IPS-NIHi11 (cell line): ENCODE results near the gene CEP85L.

Source experiments
- DNase-seq: peaks from one replicate; pipeline ENCODE4 v3.0.0; 2012; ENCODE audit warnings: mixed read lengths, low spot score

The CEP85L gene

DNA sequence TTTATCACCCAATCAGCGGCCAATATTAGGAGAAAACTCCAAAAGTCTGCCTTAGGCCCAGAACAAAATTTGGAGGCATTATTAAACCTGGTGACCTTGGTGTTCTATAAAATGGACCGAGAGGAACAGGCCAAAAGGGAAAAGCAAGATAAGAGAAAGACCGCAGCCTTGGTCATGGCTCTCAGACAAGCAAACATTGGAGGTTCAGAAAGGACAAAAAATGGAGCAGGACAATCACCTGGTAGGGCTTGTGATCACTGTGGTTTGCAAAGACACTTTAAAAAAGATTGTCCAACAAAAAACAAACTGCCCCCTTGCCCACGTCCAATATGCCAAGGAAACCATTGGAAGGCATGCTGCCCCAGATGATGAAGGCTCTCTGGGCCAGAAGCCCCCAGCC, 31.2 kb downstream of the CEP85L start:
- no peak for DNase-seq

DNA sequence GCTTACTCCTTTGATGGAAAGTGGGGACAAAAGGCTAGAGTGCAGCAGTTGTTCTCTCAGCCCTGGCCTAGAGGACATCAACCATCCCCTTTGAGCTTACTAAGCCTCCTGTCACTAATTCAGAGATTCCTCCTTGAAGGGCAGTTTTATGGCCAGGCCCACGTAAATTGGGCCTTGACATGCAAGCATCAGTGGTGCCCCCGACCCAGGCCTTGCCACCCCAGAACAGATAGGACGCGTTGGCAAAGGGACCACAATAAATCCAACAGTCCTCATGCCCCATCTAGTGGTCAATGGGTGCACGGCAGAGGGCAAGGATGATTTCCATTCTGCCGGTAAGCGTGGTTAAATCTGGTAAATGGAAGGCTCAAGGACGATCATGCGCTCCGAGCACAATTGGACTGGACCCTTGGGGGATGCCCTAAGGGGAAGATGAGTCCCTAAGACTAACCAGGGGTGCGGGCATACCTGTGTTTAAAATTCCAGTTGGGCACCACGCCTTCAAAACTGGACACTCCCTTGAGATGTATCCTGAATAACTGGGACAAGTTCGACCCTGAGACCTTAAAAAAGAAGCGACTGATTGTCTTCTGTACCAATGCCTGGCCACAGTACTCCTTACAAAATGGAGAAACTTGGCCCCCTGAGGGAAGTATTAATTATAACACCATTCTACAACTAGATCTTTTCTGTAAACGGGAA, 32.6 kb downstream of the CEP85L start:
- peak; percentile 68 for DNase-seq

DNA sequence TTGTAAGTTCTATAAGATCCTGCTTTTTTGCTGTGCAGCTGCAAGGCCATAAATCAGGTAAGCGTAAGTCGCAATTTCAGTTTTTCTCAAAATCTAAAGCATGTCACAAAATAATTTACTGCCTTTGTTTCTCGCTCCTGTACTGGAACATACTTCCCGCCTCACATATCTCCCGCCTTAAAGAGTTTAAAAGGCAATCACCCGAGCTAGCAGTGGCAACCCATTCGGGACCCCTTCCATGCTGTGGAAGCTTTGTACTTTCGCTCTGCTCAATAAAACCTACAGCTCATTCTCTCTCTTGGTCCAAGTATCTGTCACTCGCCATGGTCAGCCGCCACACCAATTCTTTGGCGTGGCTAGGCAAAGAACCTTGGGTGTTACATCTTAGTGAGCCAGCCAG, 34.0 kb downstream of the CEP85L start:
- DNase-seq = no peak

DNA sequence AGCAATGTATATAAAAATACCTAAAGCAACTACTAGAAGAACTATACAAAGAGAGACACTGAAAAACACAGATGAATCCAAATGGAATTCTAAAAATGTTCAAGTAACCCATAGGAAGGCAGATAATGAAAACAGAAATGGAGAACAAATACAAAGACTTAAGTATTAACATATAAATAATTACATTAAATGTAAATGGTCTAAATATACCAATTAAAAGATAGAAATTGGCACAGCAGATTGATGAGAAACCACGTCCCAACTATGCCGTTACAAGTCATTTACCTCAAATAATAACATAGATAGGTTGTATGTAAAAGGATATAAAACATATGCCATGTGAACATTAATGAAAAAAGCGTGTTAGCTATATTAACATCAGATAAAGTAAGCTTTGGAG, 40.1 kb downstream of the CEP85L start:
- DNase-seq = no peak

DNA sequence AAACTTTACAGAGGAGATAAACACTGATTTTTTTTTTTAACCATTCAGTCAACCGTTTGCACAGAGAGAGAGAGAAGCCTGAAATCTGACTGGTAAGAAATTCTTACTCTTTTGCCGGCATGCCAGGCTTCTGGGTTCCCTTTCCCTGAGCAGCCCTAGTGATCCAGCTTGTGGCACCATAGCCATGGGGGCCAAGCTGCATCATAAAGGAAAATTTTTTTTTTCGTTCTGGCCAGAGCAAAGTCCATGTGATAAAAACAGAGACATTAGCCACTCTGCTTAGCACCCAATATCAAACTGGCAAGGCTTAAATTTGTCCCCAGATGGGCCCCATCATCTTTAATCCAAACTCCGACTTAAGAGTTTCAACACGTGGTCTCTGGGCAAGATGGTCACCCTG, 44.5 kb downstream of the CEP85L start:
- DNase-seq = no peak

DNA sequence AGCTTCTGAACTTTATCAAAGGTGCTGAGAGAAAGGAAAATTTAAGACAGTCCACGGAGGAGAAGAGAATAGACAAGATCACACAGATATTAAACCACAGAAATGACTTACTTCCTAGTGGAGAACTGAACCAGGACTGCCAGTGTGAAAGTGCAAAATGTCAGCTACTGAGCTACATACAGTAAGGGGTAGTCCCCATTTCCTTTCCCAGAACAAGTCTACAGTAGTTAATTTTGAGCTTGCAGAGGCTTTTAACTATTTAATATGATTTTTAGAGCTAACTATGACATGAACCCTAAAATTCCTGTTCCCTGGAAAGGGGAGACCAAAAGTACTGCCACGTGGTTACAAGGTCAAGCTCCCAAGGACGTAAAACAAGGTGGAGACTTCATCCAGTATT, 45.1 kb downstream of the CEP85L start:
- no peak for DNase-seq

DNA sequence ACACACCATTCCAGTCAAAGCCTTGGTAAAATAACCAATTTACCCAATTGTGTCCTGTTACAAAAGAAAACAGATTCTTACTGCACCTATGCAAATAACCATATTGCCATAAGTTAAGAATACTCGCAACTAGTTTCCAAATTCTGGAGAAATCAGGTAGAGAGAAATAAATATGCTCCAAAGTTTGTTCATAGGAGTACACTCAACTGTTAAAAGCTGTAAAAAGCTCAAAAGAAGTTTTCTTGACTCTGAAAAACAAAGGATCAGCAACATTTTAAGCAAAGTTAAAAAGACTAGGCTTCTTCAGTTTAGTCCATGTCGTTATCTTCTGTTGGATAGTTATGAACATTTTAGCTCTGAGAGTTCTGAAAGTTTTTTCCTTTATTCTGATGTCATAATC, 48.0 kb downstream of the CEP85L start:
- no peak for DNase-seq

DNA sequence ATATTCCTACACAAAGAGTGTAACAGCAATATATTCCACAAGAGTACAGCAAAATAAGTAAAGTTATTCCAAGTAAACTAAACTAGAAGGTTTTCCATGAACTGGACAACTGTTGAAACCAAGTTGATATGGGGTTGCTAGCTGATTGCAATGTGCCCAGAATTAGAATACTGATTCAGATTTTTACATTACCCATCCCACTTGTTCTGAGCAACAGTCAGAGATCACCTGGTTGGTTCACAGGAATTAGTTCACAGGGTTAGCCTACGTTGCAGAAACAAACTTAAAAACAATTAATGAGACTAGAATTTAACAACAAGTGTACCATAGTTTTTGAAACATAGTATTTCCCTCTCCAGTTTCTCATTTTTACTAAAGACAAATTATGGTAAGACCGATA, 49.1 kb downstream of the CEP85L start:
- DNase-seq = no peak

DNA sequence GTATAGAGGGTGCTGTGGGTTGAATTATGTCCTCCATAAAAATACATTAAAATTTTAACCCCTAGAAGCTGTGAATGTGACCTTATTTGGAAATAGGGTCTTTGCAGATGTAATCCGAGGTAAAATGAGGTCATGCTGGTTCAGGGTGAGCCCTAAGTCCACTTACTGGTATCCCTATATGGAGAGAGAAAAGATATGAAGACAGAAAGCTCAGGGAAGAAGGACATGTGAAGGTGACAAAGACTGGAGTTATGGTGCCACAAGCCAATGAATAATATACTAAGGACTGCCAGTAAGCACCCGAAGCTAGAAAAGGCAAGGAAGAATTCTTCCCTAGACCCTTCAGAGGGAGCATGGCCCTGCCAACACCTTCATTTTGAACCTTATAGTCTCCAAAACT, 53.1 kb downstream of the CEP85L start:
- no peak for DNase-seq

DNA sequence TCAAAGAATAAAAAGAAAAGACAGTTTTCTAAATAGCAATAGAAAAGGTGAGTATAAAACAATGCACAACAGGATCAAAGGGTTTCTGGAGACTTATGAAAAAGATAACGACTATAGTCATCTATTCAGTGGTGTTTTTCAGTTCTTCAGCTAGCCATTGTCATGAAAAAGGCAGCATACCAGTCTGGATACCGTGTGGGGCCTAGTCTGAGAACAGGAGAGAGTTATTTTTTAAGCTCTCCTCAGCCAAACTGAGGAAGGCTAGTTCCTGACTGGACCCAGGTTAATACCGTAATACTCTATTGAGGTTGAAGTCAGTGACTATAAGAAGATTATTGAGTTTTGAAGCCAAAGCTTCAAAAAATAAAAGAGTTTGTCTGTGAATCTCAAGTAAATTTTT, 53.8 kb downstream of the CEP85L start:
- no peak for DNase-seq

DNA sequence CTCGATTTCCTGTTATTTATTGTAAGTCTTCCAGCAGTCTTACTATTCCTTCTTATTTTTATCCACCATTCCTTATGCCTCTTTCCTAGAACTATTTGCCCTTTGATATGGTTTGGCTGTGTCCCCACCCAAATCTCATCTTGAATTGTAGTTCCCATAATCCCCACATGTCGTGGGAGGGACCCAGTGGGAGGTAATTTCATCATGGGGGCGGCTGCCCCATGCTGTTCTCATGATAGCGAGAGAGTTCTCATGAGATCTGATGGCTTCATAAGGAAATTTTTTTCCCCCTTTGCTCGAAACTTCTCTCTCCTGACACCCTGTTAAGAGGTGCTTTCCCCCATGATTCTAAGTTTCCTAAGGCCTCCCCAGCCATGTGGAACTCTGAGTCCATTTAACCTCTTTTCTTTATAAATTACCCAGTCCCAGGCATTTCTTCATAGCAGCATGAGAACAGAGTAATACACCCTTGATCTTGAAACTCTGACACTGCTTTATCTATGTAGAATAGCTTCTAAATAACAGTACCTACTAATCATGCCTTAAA, 54.5 kb downstream of the CEP85L start:
- DNase-seq = no peak

DNA sequence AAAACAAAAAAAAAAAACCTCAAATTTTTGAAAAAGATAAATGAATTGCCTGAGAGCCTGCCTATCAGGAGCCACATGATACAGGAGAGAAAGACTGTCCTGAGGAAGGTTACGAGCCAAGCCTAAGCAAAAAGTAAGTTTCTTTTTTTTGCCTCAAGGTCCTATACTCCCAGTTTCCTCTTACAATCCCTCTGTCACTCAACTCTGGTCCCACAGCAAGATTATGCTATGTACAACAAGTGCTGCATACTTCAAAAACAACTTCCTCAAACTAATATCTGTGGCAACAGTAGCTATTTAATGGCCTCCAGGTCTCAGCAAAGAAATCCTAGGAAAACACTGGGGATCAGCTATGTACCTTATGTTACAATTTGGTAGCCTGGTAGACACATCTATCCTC, 56.5 kb downstream of the CEP85L start:
- DNase-seq = no peak

DNA sequence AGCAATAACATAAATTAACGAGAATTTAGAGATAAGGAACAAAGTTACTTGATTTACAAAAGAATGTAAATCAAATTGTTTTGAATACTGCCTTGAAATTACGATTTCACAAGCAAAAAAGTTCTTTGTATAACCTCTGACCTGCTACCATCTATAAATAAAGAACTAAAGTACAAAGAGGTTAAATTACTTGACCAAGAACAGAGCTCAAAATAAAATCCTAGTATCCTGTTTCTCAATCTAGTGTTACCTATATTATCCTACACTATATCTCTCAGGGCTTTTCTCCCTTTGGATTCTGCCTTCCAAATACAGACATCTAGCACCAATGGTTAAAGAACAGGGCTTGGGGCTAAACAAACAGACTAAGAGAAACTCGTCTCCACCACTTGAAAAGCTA, 59.5 kb downstream of the CEP85L start:
- DNase-seq = no peak

DNA sequence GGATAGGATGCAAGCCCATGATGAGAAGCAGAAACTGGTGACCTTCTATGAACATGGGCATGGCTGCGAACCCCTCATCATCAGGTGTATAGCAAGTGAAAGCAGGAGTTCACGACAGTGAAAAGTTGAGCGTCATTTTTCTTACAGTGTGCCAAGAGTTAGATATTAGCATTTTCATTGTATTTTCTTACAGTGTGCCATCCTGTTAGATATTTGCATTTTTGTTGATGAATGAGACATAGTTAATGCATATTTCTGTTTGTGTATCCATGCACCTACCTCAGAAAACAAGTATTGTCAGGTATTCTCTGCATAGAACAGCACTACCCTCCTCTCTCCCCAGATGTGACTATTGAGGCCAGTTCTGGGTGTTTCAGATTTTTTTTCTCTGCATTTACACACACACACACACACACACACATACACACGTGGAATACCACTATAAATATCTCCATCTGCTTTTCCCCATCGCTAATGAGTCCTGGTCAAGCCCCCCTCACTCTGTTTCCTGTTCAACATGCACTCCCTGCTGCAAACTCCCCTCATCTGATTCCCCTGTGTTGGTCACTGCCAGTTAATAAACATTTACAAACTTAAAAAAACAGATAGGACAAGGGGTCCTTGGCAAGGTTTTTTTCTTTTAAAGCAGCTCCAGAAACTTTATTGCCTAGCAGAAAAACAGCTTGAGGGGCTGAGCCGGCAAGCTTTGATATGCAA, 61.6 kb downstream of the CEP85L start:
- no peak for DNase-seq

DNA sequence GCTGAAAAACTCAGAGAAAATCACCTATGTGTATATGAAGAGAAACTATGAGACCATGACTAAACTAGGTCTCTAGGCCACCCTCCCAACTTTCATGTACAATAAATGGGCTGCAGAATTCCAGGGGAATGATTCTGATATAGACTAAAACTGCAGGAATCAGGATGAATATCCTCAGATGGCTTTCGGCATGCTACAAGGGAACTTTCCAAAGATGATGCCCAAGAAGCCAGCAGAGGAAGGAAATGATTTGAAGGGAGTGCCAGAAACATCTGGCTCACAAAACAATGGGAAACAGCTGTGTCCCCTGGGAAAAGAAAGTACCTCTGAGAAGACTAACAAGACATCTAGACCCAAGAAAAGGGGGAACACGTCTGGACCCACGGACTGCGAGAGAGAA, 62.2 kb downstream of the CEP85L start:
- DNase-seq = no peak

DNA sequence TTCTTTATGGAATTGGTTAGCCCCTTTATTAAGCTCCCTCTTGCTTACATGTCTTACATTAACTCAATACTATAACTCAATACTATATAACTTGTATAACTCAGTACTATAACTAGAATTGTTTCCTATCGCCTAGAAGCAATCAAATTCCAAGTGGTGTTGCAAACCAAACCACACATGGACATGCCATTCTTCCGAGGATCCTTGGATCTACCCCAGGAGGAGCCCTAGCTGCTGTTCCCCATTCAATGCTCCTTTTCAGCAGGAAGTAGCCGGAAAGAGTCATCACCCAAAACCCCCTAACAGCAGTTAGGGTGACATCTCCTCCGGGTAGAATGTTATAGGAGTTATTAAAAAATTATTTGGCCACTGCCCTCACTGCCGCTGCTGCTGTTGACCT, 62.8 kb downstream of the CEP85L start:
- no peak for DNase-seq

DNA sequence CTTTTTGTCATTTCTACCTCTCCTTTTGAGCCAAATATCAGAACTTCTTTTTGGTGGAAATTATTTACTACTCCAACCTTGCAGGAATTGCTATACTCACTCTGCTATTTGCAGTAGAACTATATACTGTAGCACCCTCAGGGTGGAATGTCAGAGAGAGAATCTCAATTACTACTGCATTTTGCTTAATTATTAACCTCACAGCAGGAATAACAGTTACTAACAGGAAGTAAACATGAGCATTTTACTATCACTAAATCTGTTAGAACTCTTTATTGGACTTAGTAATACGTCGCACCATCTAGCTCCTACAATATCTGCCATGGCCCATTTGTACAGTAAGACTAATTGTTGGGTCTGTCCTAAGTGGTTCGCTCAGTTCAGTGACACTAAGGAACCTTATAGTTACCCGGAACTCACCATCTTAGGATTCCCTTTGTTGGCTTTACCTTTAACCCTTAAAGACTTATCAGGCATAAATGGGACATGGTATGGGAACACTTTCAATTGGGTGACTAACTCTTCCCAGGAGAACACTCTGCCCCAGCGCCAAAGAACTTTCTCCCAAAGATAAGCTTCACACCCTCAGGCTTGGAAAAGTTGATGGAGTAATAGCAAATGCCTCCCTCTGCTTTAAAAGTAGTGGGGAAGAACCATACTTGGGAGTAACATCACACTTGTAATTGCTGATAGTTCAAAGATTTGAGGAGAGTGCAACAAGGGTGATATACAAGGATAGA, 64.5 kb downstream of the CEP85L start:
- no peak for DNase-seq

DNA sequence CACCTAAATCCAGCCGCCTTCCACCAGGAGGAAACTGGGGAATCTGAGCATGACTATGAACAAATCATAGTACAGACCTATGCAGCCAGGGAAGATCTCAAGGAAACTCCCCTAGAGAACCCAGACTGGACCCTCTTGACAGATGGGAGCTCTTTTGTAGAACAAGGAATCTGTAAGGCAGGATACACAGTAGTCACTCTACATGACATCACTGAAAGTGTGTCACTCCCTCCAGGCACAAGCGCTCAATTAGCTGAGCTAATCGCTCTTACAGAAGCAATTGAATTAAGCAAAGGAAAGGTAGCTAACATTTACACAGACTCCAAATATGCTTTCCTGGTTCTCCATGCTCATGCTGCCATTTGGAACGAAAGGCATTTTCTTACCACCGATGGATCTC, 66.5 kb downstream of the CEP85L start:
- no peak for DNase-seq

DNA sequence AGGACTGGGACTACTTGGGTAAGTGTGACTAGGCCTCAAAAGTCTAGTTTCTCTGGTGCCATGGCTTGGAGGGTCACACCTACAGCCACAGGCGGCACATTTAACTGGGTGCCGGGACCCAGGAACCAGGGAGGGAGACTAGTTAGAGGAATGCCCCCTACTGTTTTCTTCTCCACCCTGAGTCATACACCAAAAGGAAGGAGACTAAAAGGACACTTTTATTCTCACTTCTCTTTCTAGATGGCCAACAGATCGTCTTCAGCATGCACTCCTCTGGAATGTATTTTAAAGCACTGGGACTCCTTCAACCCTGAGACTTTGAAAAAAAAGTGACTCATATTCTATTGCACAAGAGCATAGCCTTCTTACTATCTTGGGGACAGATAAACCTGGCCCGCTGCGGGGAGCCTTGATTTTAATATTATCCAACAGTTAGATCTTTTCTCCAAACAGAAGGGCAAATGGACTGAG, 69.9 kb downstream of the CEP85L start:
- no peak for DNase-seq

DNA sequence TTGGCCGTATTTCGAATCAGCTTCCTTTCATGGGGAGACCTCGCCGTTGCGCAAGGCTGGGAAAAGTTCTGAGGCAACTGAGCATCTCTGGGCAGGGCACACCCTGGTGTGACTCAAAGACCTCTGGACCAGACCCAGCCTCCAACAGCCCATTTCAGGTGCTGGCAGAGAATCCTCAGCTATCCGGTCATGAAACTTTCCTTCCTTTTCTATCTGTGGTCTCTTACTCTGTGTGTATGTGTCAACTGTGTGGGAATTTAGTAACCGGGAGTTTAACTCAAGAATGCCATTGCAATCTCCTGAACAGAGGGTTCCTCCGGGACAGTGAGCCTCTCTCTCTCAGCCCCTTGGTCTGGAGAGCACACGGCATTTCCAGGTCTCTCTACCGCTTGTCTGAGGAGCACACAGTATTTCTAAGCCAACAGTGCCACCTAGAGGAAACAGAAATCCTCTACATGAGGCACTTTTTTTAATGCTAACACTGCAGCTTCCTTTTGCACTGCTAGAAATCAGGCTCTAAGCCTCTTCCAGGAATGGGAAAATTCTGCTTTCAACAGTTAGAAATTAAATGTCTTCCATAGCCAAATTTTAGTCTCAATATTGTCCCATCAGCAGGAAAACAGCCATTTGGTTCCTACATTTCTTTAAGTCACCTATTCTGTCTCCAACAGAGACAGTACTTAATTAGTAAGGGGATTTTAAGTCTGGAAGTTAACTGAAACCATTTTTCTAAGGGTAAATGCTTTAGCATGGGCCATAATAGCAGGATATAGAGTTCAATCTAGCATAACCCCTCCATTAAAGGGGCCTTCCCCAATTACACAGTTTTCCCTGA, 70.6 kb downstream of the CEP85L start:
- peak; percentile 75 for DNase-seq

DNA sequence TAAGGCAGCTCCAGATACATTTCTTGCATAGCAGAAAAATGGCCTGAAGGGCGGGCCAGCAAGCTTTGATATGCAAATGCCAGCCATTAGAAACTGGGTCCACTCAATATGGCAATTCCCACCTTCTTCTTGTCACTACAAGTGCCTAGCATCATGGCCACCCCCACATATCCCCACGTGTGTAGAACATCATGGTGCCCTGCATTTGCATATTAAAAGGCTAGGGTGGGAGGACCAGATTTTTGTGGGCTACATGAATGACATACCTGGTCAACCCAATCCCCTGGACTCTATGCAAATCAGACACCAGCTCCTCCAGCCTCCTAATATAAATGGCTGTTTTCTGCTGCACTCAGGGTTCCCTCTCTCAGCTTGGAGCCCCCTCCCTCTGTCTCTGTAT, 71.6 kb downstream of the CEP85L start:
- DNase-seq = no peak

DNA sequence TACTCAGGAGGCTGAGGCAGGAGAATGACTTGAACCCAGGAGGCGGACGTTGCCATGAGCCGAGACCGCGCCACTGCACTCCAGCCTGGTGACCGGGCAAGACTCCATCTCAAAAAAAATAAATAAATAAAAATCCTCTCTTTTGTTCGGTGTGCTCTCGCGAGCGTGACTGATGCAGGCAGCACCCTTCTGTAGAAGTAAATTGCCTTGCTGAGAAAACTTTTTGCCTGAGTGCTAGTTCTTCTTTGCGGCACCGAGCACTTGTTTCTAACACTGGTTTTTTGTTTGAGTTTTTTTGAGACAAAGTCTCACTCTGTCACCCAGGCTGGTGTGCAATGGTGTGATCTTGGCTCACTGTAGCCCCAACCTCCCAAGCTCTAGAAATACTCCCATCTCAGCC, 72.8 kb downstream of the CEP85L start:
- no peak for DNase-seq
